HEK293T (cell line): ENCODE results near the gene AMIGO2.

Source experiments
- CTCF ChIA-PET: fragments of 350-600 bp; formaldehyde crosslinking; extraction: SDS; loops from one replicate; lab custom pipeline; 2021; ENCODE audit warnings: antibody characterized with exemption, inconsistent platforms; lab: Yijun Ruan, JAX
- POLR2A ChIA-PET: fragments of 350-600 bp; formaldehyde crosslinking; extraction: SDS; loops from one replicate; lab custom pipeline; 2020; ENCODE audit warnings: antibody characterized with exemption, inconsistent platforms; lab: Yijun Ruan, JAX
- DNase-seq: peaks from one replicate; pipeline ENCODE4 v3.0.0; 2012; ENCODE audit warnings: mixed read lengths; ENCODE audit errors: extremely low spot score
- ARNT ChIP-seq: fragments of 450-650 bp; IDR thresholded peaks from 2 replicates; pipeline ENCODE4 v1.6.1; 2017; ENCODE audit warnings: mild to moderate bottlenecking
- BHLHE40 ChIP-seq: fragments of 450-650 bp; IDR thresholded peaks from 2 replicates; pipeline ENCODE4 v1.6.1; 2016; ENCODE audit warnings: mild to moderate bottlenecking, moderate library complexity, borderline replicate concordance
- CTBP1 ChIP-seq: fragments of 450-650 bp; IDR thresholded peaks from 2 replicates; pipeline ENCODE4 v1.6.1; 2016; ENCODE audit warnings: borderline replicate concordance
- ELF4 ChIP-seq: fragments of 450-650 bp; IDR thresholded peaks from 2 replicates; pipeline ENCODE4 v1.6.1; 2017; ENCODE audit warnings: antibody characterized with exemption
- FOXA1 ChIP-seq: fragments of 450-650 bp; IDR thresholded peaks from 2 replicates; pipeline ENCODE4 v1.6.1; 2016; ENCODE audit warnings: mild to moderate bottlenecking
- FOXK2 ChIP-seq: fragments of 450-650 bp; IDR thresholded peaks from 2 replicates; pipeline ENCODE4 v1.6.1; 2016; ENCODE audit warnings: mild to moderate bottlenecking
- FOXM1 ChIP-seq: fragments of 450-650 bp; IDR thresholded peaks from 2 replicates; pipeline ENCODE4 v1.6.1; 2017; ENCODE audit warnings: mild to moderate bottlenecking, borderline replicate concordance
- HDGF ChIP-seq: fragments of 450-650 bp; IDR thresholded peaks from 2 replicates; pipeline ENCODE4 v1.6.1; 2017; ENCODE audit warnings: antibody characterized with exemption, borderline replicate concordance
- L3MBTL2 ChIP-seq: fragments of 450-650 bp; conservative IDR thresholded peaks from 2 replicates; pipeline ENCODE4 v1.6.1; 2016; ENCODE audit warnings: mild to moderate bottlenecking
- LEF1 ChIP-seq: fragments of 450-650 bp; IDR thresholded peaks from 2 replicates; pipeline ENCODE4 v1.6.1; 2017; ENCODE audit warnings: mild to moderate bottlenecking, borderline replicate concordance
- NFRKB ChIP-seq: fragments of 450-650 bp; IDR thresholded peaks from 2 replicates; pipeline ENCODE4 v1.6.1; 2016; ENCODE audit warnings: mild to moderate bottlenecking, moderate library complexity
- PKNOX1 ChIP-seq: fragments of 450-650 bp; IDR thresholded peaks from 2 replicates; pipeline ENCODE4 v1.6.1; 2016
- SP1 ChIP-seq: fragments of 450-650 bp; IDR thresholded peaks from 2 replicates; pipeline ENCODE4 v1.6.1; 2017
- SUZ12 ChIP-seq: fragments of 450-650 bp; IDR thresholded peaks from 2 replicates; pipeline ENCODE4 v1.6.1; 2016; ENCODE audit warnings: mild to moderate bottlenecking
- TARDBP ChIP-seq: fragments of 450-650 bp; IDR thresholded peaks from 2 replicates; pipeline ENCODE4 v1.6.1; 2016
- ZNF384 ChIP-seq: fragments of 450-650 bp; IDR thresholded peaks from 2 replicates; pipeline ENCODE4 v1.6.1; 2016

Gene AMIGO2

GRCh38 chr12:47111392-47111778 lies 31.6 kb upstream of the AMIGO2 start:
- CTCF ChIA-PET, result no interaction called here
- no peak for DNase-seq
- POLR2A ChIA-PET, result no interaction called here
- TF ChIP-seq NFRKB (no peak), ELF4 (no peak), BHLHE40 (no peak), ZNF384 (no peak), FOXK2 (no peak), ARNT (no peak), SP1 (no peak), SUZ12 (no peak), FOXM1 (no peak), LEF1 (no peak), PKNOX1 (no peak), L3MBTL2 (no peak), FOXA1 (no peak), CTBP1 (no peak), HDGF (no peak), TARDBP (no peak)

- ChIA-PET CTCF (no interaction called here), POLR2A (no interaction called here)
- TF ChIP-seq FOXA1 (no peak), BHLHE40 (no peak), TARDBP (no peak), FOXM1 (no peak)
- DNase-seq, result no peak
Measured at GRCh38 chr12:47110718-47111391, 31.1 kb upstream of the AMIGO2 start.

GRCh38 chr12:47110011-47110541 lies 30.3 kb upstream of the AMIGO2 start:
- TF ChIP-seq SUZ12, result no peak
- no peak for TF ChIP-seq NFRKB
- no peak for TF ChIP-seq SP1
- TF ChIP-seq LEF1, result no peak
- TF ChIP-seq CTBP1, result no peak
- no peak for TF ChIP-seq PKNOX1
- no peak for TF ChIP-seq ELF4
- no peak for TF ChIP-seq FOXM1
- no peak for TF ChIP-seq ARNT
- TF ChIP-seq L3MBTL2, result no peak
- TF ChIP-seq FOXK2, result no peak
- TF ChIP-seq FOXA1, result no peak
- TF ChIP-seq BHLHE40, result no peak
- DNase-seq, result no peak
- CTCF ChIA-PET, result no interaction called here
- POLR2A ChIA-PET, result no interaction called here

- TF ChIP-seq SUZ12 (no peak), BHLHE40 (no peak), CTBP1 (no peak), L3MBTL2 (no peak), LEF1 (no peak), NFRKB (no peak), FOXM1 (no peak), ARNT (no peak), TARDBP (no peak), SP1 (no peak), ELF4 (no peak)
- DNase-seq, result no peak
- ChIA-PET CTCF (no interaction called here), POLR2A (no interaction called here)
Measured at GRCh38 chr12:47107926-47108325, 28.2 kb upstream of the AMIGO2 start.

GRCh38 chr12:47107446-47107845 lies 27.7 kb upstream of the AMIGO2 start:
- ChIA-PET CTCF (no interaction called here), POLR2A (no interaction called here)
- no peak for TF ChIP-seq ELF4

GRCh38 chr12:47105914-47106674 lies 26.3 kb upstream of the AMIGO2 start:
- ChIA-PET POLR2A (no interaction called here), CTCF (no interaction called here)
- no peak for DNase-seq
- TF ChIP-seq L3MBTL2 (no peak), SP1 (no peak), ELF4 (no peak), HDGF (no peak), ZNF384 (no peak), LEF1 (no peak), CTBP1 (no peak), FOXM1 (no peak), FOXA1 (no peak), FOXK2 (no peak), ARNT (no peak), BHLHE40 (no peak), TARDBP (no peak), NFRKB (no peak), SUZ12 (no peak), PKNOX1 (no peak)

More at GRCh38 chr12:47107446-47107845, 27.7 kb upstream of the AMIGO2 start:
- DNase-seq, result no peak
